Measurements from ENCODE around the gene ZCCHC17. TPM values are rescaled to one million over a fixed set of nuclear protein-coding genes. Genes with fewer than 3 reads are reported as not detected.

Gene ZCCHC17
- total RNA-seq, 2 experiments from 2014 or later: 30.1 to 33.8 TPM

GRCh38 chr1:31380181-31380580, 83.3 kb downstream of the ZCCHC17 start:
- H3K36me3 ChIP-seq (ENCODE audit: insufficient read depth, low read length): no peaks in the 10 kb centered on the region
- intact Hi-C loops (cut with micrococcal nuclease; ENCODE audit: unreplicated experiment): no loop called here
- no peak overlapping the region for H3K4me3 ChIP-seq (ENCODE audit: low read depth, low read length, poor library complexity, severe bottlenecking)
- DNase-seq (ENCODE audit: low spot score): no peak
- no TSS peak for BruUV-seq (replicated peaks)
- no peak overlapping the region for H3K27ac ChIP-seq (ENCODE audit: low read depth, low read length, poor library complexity, severe bottlenecking)
- POLR2A ChIA-PET: interaction anchor here (0.9 kb wide), 1 partner anchor 9 kb away, joined by 3 read pairs; no protein-coding TSS in a partner anchor
- TF ChIP-seq EZH2phosphoT487 (IDR thresholded peaks at IDR 0.05; ENCODE audit: borderline replicate concordance, low read depth, low read length) (no peak), CTCF (conservative IDR thresholded peaks at IDR 0.05; ENCODE audit: low read length) (no peak)
- H3K9me2 ChIP-seq (ENCODE audit: insufficient read depth, low read length): no peaks in the 10 kb centered on the region
- no peaks in the 10 kb centered on the region for H4K20me1 ChIP-seq (ENCODE audit: insufficient read depth, low read length)
- no peaks in the 10 kb centered on the region for H3K79me2 ChIP-seq (ENCODE audit: insufficient read depth, low read depth, low read length)
- no peak overlapping the region for H3K4me2 ChIP-seq (ENCODE audit: low read length)
- no peaks in the 10 kb centered on the region for H3K4me1 ChIP-seq (ENCODE audit: insufficient read depth, low read length, poor library complexity, severe bottlenecking)
- no peak overlapping the region for H2AFZ ChIP-seq (ENCODE audit: low read length)
- CTCF ChIA-PET (ENCODE audit: unreplicated experiment): interaction anchor here (0.6 kb wide), 1 partner anchor 140 kb away, joined by 4 read pairs; no protein-coding TSS in a partner anchor
- no peaks in the 10 kb centered on the region for H3K9me3 ChIP-seq (ENCODE audit: low read length)

DNA sequence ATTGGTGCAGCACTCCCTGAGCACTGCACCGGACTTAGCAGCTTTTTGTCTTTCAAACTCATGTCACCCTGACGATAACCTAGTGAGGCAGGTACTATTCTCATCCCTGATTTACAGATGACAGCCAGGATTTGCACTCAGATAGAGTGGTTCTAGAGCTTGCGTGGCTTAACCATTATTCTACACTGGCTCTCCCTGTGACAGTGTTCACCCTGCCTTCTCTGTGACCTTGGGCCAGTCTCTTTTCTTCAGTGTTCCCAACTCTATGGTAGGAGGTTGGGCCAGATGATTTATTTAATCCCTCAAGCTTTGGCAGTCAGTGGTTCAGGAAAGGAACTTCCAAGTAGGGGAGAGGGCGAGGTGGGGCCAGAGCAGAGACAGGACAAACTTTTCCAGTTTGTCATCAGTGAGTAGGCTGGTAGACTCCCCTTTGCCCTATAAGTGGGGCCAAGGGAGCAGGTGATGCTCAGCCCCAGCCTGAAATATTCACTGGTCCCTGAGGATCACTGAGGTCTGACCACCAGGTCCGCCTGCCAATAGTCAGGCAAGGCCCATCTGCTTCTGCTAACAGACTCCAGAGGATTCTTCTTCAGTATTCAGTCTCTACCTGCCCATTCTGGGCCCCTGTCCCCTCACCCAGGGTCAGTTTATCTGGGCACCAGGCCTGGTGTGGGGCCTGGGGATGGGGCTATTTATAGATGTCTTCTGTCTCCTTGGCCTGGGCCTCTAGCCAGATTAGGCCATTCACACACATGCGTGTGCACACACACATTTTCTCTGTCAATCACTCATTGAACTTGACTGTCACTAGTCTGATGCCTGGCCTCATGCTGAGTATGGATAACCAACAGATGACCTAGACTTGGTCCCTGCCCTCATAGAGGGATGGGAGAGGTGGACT, 84.8 kb downstream of the ZCCHC17 start:
- H3K4me3 ChIP-seq (ENCODE audit: low read depth, low read length, poor library complexity, severe bottlenecking): no peak overlapping the region
- CTCF ChIA-PET (ENCODE audit: unreplicated experiment): no interaction called here
- POLR2A ChIA-PET: interaction anchor here (0.6 kb wide), 1 partner anchor 771 kb away, joined by 3 read pairs; no protein-coding TSS in a partner anchor
- H3K27ac ChIP-seq (ENCODE audit: low read depth, low read length, poor library complexity, severe bottlenecking): no peak overlapping the region
- no peaks in the 10 kb centered on the region for H4K20me1 ChIP-seq (ENCODE audit: insufficient read depth, low read length)
- no peaks in the 10 kb centered on the region for H3K36me3 ChIP-seq (ENCODE audit: insufficient read depth, low read length)
- no peaks in the 10 kb centered on the region for H3K4me1 ChIP-seq (ENCODE audit: insufficient read depth, low read length, poor library complexity, severe bottlenecking)
- H3K4me2 ChIP-seq (ENCODE audit: low read length): no peak overlapping the region
- no peak overlapping the region for H2AFZ ChIP-seq (ENCODE audit: low read length)
- DNase-seq (ENCODE audit: low spot score): no peak
- BruUV-seq (replicated peaks): no TSS peak
- intact Hi-C loops (cut with micrococcal nuclease; ENCODE audit: unreplicated experiment): no loop called here
- no peak for TF ChIP-seq CTCF (conservative IDR thresholded peaks at IDR 0.05; ENCODE audit: low read length)
- TF ChIP-seq EZH2phosphoT487 (IDR thresholded peaks at IDR 0.05; ENCODE audit: borderline replicate concordance, low read depth, low read length): no peak
- no peaks in the 10 kb centered on the region for H3K79me2 ChIP-seq (ENCODE audit: insufficient read depth, low read depth, low read length)
- no peaks in the 10 kb centered on the region for H3K9me2 ChIP-seq (ENCODE audit: insufficient read depth, low read length)
- no peaks in the 10 kb centered on the region for H3K9me3 ChIP-seq (ENCODE audit: low read length)

All from OCI-LY7 (cell line).